ENCODE measurements around the gene BIK. TPM values are rescaled to one million over a fixed set of nuclear protein-coding genes. Genes with fewer than 3 reads are reported as not detected.
"Not testable (repeated sequence)": the region's sequence is repeated elsewhere in the genome, so short reads cannot be mapped to it uniquely, and the experiment has no call there.

BIK gene
- total RNA-seq, 1 donor from 2014 or later, result 1.7 TPM

- Mint-ChIP-seq H3K4me3 (ENCODE audit: low read depth) (no peak overlapping the region), H3K27ac (no peak overlapping the region), H3K4me1 (ENCODE audit: low read depth) (no peaks in the 10 kb centered on the region), H3K27me3 (peaks cover 4% of the 10 kb centered on the region), H3K9me3 (ENCODE audit: low read depth) (peaks cover 7% of the 10 kb centered on the region), H3K36me3 (ENCODE audit: insufficient read depth) (peaks cover 2% of the 10 kb centered on the region)
- no peak for DNase-seq (ENCODE audit: low spot score, unreplicated experiment)
- TF ChIP-seq CTCF (IDR thresholded peaks at IDR 0.05; ENCODE audit: unreplicated experiment), result no peak
Measured at GRCh38 chr22:43096420-43096819, 14.1 kb upstream of the BIK start.

GRCh38 chr22:43098356-43098755 is 12.2 kb upstream of the BIK start:
- peaks cover 7% of the 10 kb centered on the region for H3K9me3 Mint-ChIP-seq (ENCODE audit: low read depth)
- no peak overlapping the region for H3K27ac Mint-ChIP-seq
- H3K36me3 Mint-ChIP-seq (ENCODE audit: insufficient read depth), result peaks cover 2% of the 10 kb centered on the region
- no peak for TF ChIP-seq CTCF (IDR thresholded peaks at IDR 0.05; ENCODE audit: unreplicated experiment)
- no peak overlapping the region for H3K4me3 Mint-ChIP-seq (ENCODE audit: low read depth)
- no peak for DNase-seq (ENCODE audit: low spot score, unreplicated experiment)
- peaks cover 1% of the 10 kb centered on the region for H3K4me1 Mint-ChIP-seq (ENCODE audit: low read depth)
- peaks cover 8% of the 10 kb centered on the region for H3K27me3 Mint-ChIP-seq

GRCh38 chr22:43099095-43099494 is 11.5 kb upstream of the BIK start:
- no peak overlapping the region for H3K4me3 Mint-ChIP-seq (ENCODE audit: low read depth)
- H3K27me3 Mint-ChIP-seq, result peaks cover 8% of the 10 kb centered on the region
- H3K4me1 Mint-ChIP-seq (ENCODE audit: low read depth), result peaks cover 8% of the 10 kb centered on the region
- DNase-seq (ENCODE audit: low spot score, unreplicated experiment), result no peak
- peaks cover 7% of the 10 kb centered on the region for H3K9me3 Mint-ChIP-seq (ENCODE audit: low read depth)
- H3K36me3 Mint-ChIP-seq (ENCODE audit: insufficient read depth), result peaks cover 2% of the 10 kb centered on the region
- no peak overlapping the region for H3K27ac Mint-ChIP-seq
- TF ChIP-seq CTCF (IDR thresholded peaks at IDR 0.05; ENCODE audit: unreplicated experiment), result no peak

GRCh38 chr22:43100225-43100624 is 10.3 kb upstream of the BIK start:
- peaks cover 10% of the 10 kb centered on the region for H3K27me3 Mint-ChIP-seq
- H3K27ac Mint-ChIP-seq, result no peak overlapping the region
- peaks cover 2% of the 10 kb centered on the region for H3K36me3 Mint-ChIP-seq (ENCODE audit: insufficient read depth)
- H3K9me3 Mint-ChIP-seq (ENCODE audit: low read depth), result peaks cover 7% of the 10 kb centered on the region
- DNase-seq (ENCODE audit: low spot score, unreplicated experiment), result no peak
- peaks cover 10% of the 10 kb centered on the region for H3K4me1 Mint-ChIP-seq (ENCODE audit: low read depth)
- H3K4me3 Mint-ChIP-seq (ENCODE audit: low read depth), result no peak overlapping the region
- TF ChIP-seq CTCF (IDR thresholded peaks at IDR 0.05; ENCODE audit: unreplicated experiment), result no peak

- TF ChIP-seq CTCF (IDR thresholded peaks at IDR 0.05; ENCODE audit: unreplicated experiment), result no peak
- H3K4me3 Mint-ChIP-seq (ENCODE audit: low read depth), result no peak overlapping the region
- DNase-seq (ENCODE audit: low spot score, unreplicated experiment), result no peak
- H3K4me1 Mint-ChIP-seq (ENCODE audit: low read depth), result peaks cover 10% of the 10 kb centered on the region
- peaks cover 11% of the 10 kb centered on the region for H3K27me3 Mint-ChIP-seq
- H3K27ac Mint-ChIP-seq, result no peak overlapping the region
- peaks cover under 1% of the 10 kb centered on the region for H3K36me3 Mint-ChIP-seq (ENCODE audit: insufficient read depth)
- peaks cover 2% of the 10 kb centered on the region for H3K9me3 Mint-ChIP-seq (ENCODE audit: low read depth)
Measured at GRCh38 chr22:43101306-43101705, 9.2 kb upstream of the BIK start.

GRCh38 chr22:43104056-43104625 is 6.4 kb upstream of the BIK start:
- DNase-seq (ENCODE audit: low spot score, unreplicated experiment); H3K9me3 Mint-ChIP-seq (ENCODE audit: low read depth); H3K4me3 Mint-ChIP-seq (ENCODE audit: low read depth); H3K36me3 Mint-ChIP-seq (ENCODE audit: insufficient read depth); H3K4me1 Mint-ChIP-seq (ENCODE audit: low read depth): not testable (repeated sequence)
- H3K27me3 Mint-ChIP-seq, result peaks cover 26% of the 10 kb centered on the region
- peak overlapping the region; percentile 91 for H3K27ac Mint-ChIP-seq

- H3K9me3 Mint-ChIP-seq (ENCODE audit: low read depth); H3K27ac Mint-ChIP-seq; H3K4me1 Mint-ChIP-seq (ENCODE audit: low read depth); H3K36me3 Mint-ChIP-seq (ENCODE audit: insufficient read depth); DNase-seq (ENCODE audit: low spot score, unreplicated experiment); H3K4me3 Mint-ChIP-seq (ENCODE audit: low read depth): not testable (repeated sequence)
- H3K27me3 Mint-ChIP-seq, result peaks cover 31% of the 10 kb centered on the region
Measured at GRCh38 chr22:43104950-43105349, 5.6 kb upstream of the BIK start.

All from progenitor cell of endocrine pancreas (in vitro differentiated cells).